Colonic mucosa (tissue), 4 donors: ENCODE data around the gene MAML2. TPM values are rescaled to one million over a fixed set of nuclear protein-coding genes. Genes with fewer than 3 reads are reported as not detected.

ENCODE experiments used
- DNase-seq: peaks from one replicate; pipeline ENCODE4 v3.0.0-alpha.2; 2020
- H3K27ac ChIP-seq: fragments of 200-600 bp; one replicate; pipeline ENCODE4 v1.8.0; 2021
- H3K27me3 ChIP-seq: fragments of 200-600 bp; one replicate; pipeline ENCODE4 v1.8.0; 2021
- H3K36me3 ChIP-seq: fragments of 200-600 bp; one replicate; pipeline ENCODE4 v1.8.0; 2021
- H3K4me1 ChIP-seq: fragments of 200-600 bp; one replicate; pipeline ENCODE4 v1.8.0; 2021; ENCODE audit warnings: mild to moderate bottlenecking
- H3K4me3 ChIP-seq: fragments of 200-600 bp; one replicate; pipeline ENCODE4 v1.8.0; 2021
- H3K9ac ChIP-seq, 2 donors: one replicate each; pipeline ENCODE4 v1.7.0; 2013; ENCODE audit warnings: control low read depth in 2 of 2, low read depth in 2 of 2, low read length in 2 of 2
- H3K9me3 ChIP-seq: fragments of 200-600 bp; one replicate; pipeline ENCODE4 v1.8.0; 2021
- intact Hi-C: fragments of 100-400 bp; cut with DNase I; formaldehyde crosslinking; loops from one replicate; pipeline ENCODE4 v1.14.1; 2022
- total RNA-seq, 2 donors: library from RNA; stranded (reverse); fragmentation: NEBNext Ultra II Directional in 1 of 2; extraction: Animal tissue kit (Norgen Biotek cat#: 25700) in 1 of 2; gene quantifications; one replicate each; pipeline ENCODE4 v1.2.1, GENCODE V29; 2021
- TF ChIP-seq, protein P1 (sequence below): fragments of 200-600 bp; IDR thresholded peaks from one replicate; pipeline ENCODE4 v1.8.0; 2022; ENCODE audit warnings: antibody characterized with exemption, mild to moderate bottlenecking
- donor health status: healthy.
- donor health status: DM: no; HTN: no; CAD: no.
- donor health status: DM: no; HTN: no; CAD: no.

Gene MAML2
- total RNA-seq, 2 donors from 2014 or later, result 10.4 to 11.0 TPM

DNA sequence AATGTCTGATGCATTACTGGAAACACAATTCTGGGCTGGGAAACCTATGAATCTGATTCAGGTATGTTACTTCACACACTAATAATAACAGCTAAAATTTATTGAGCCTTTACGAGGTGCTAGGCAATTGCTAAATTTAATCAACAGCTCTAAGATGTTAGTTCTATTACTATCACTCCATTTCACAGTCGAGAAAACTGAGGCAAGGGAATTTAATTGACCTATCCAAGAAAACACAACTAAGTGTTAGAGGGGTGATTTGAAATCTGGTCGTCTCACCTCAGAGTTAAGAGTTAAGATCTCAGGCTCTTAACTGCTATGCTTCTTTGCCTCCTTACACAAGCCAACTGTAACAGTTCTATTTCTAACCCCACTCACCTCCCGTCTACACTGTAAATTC is 8.8 kb downstream of the MAML2 start:
- intact Hi-C loops, result loop anchor here (10.0 kb wide), 1 partner anchor 1099 kb away; the partner anchor contains the start of gene SESN3
- H3K4me1 ChIP-seq, result peaks cover 15% of the 10 kb centered on the region

DNA sequence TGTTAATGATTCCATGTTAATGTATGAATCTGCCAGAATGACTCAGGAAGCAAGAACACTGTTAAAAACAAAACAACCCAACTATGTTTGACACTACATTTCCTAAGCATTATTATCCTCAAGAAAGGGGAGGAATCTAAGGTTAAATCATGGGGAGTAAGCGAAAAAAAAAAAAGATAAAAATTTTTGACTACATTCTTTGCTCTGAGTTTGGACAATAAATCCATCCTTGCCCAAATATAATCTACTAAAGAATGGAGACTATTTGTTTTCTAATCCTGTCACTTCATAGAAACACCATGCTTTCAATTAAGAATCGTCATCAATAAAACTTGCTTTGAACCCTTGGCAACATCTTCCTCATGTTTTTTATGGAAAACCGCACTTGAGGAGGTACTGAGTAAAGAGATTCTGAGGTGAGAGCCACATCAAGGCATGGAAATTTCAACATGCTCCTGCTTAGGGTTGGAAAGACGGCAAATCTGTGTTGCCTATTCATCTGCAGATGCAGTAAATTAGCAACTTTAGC is 9.7 kb downstream of the MAML2 start:
- no peak for DNase-seq
- intact Hi-C loops, result loop anchor here (10.0 kb wide), 1 partner anchor 1098 kb away; the partner anchor contains the start of gene SESN3
- H3K36me3 ChIP-seq, result no peaks in the 10 kb centered on the region
- no peaks in the 10 kb centered on the region for H3K9me3 ChIP-seq
- TF ChIP-seq, protein P1, sequence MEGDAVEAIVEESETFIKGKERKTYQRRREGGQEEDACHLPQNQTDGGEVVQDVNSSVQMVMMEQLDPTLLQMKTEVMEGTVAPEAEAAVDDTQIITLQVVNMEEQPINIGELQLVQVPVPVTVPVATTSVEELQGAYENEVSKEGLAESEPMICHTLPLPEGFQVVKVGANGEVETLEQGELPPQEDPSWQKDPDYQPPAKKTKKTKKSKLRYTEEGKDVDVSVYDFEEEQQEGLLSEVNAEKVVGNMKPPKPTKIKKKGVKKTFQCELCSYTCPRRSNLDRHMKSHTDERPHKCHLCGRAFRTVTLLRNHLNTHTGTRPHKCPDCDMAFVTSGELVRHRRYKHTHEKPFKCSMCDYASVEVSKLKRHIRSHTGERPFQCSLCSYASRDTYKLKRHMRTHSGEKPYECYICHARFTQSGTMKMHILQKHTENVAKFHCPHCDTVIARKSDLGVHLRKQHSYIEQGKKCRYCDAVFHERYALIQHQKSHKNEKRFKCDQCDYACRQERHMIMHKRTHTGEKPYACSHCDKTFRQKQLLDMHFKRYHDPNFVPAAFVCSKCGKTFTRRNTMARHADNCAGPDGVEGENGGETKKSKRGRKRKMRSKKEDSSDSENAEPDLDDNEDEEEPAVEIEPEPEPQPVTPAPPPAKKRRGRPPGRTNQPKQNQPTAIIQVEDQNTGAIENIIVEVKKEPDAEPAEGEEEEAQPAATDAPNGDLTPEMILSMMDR, result no peak
- H3K4me3 ChIP-seq, result no peak overlapping the region
- H3K9ac ChIP-seq, result no peak overlapping the region
- H3K4me1 ChIP-seq, result peaks cover 5% of the 10 kb centered on the region
- peak overlapping the region; percentile 48 for H3K27ac ChIP-seq
- H3K27me3 ChIP-seq, result no peaks in the 10 kb centered on the region

More for the DNA sequence above, 8.8 kb downstream of the MAML2 start:
- no peaks in the 10 kb centered on the region for H3K9me3 ChIP-seq
- H3K9ac ChIP-seq, result no peak overlapping the region
- TF ChIP-seq, protein P1, result no peak
- H3K4me3 ChIP-seq, result no peak overlapping the region
- DNase-seq, result no peak
- H3K27ac ChIP-seq, result no peak overlapping the region
- no peaks in the 10 kb centered on the region for H3K27me3 ChIP-seq
- H3K36me3 ChIP-seq, result no peaks in the 10 kb centered on the region

DNA sequence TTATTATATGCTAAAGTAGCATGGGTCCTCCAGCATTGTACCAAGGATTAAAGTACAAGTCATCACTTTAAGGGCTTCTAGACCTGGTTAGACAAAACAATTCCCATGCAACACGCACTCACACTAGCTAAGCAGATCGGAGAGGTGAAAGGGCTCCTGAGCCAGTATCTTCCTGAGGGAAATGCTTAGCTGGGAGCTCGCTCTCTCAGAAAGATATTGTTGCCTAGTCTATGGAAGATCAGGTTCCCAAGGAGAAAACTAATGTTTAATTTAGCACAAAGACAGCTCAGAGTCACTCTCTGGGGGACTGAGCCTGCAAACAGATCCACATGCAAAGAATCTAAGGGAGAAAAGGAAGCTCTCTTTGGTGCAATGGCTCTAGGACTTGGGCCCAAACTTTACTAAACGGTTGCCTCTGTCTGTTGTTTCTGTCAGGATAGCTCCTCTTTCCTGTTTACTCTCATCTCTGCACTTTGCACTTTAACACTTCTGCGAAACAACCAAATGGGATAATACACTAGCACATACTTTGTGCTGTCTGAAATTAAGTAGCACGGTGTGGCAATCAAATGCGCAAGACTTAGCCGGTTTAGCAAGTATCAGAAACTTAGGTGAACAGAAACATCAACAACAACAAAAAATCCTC is 10.7 kb downstream of the MAML2 start:
- TF ChIP-seq, protein P1, result no peak
- intact Hi-C loops, result loop anchor here (10.0 kb wide), 1 partner anchor 1097 kb away; the partner anchor contains the start of gene SESN3

DNA sequence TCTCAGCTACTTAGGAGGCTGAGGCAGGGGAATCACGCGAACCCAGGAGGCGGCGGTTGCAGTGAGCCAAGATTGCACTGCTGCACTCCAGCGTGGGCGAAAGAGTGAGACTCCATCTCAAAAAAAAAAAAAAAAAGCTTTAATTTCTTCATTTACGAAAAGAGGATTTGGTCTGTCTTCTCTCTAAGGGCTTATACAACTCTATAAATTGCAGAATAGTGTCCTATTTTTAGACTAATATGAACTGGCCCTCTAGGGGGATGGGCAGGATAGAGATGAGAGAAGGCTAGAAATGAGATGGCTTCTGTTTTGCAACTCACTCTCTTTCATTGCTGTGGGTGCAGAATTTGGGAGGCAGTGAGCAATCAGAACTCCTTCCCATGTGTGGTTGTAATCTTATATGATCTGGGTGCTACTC is 11.3 kb downstream of the MAML2 start:
- H3K4me3 ChIP-seq, result no peak overlapping the region
- no peak overlapping the region for H3K9ac ChIP-seq
- TF ChIP-seq, protein P1, result no peak
- H3K36me3 ChIP-seq, result no peaks in the 10 kb centered on the region
- no peaks in the 10 kb centered on the region for H3K27me3 ChIP-seq
- H3K4me1 ChIP-seq, result no peaks in the 10 kb centered on the region
- no peaks in the 10 kb centered on the region for H3K9me3 ChIP-seq
- H3K27ac ChIP-seq, result peak overlapping the region; percentile 48
- intact Hi-C loops, result loop anchor here (10.0 kb wide), 1 partner anchor 1097 kb away; the partner anchor contains the start of gene SESN3
- DNase-seq, result no peak

More for the DNA sequence above, 10.7 kb downstream of the MAML2 start:
- H3K27ac ChIP-seq, result peak overlapping the region; percentile 48
- H3K27me3 ChIP-seq, result no peaks in the 10 kb centered on the region
- H3K4me3 ChIP-seq, result no peak overlapping the region
- no peak for DNase-seq
- H3K9ac ChIP-seq, result peak overlapping the region in 1 of 2 donors; percentile 60
- no peaks in the 10 kb centered on the region for H3K36me3 ChIP-seq
- H3K9me3 ChIP-seq, result no peaks in the 10 kb centered on the region
- H3K4me1 ChIP-seq, result no peaks in the 10 kb centered on the region

DNA sequence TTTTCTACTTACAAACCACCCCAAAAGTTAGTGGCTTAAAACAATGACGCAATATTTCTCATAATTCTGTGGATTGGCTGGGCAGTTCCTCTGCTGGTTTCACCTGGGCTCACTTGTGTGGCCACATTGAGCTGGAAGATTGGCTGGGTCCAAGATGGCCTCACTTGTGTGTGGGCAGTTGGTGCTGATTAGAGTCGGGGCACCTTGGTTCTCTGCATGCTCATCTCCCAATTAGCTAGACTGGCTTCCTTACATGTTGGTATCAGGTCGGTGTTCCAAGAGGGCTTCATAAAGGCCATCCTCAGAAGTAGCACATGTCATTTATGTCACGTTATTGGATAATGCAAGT is 12.5 kb downstream of the MAML2 start:
- H3K4me3 ChIP-seq, result no peak overlapping the region
- no peak overlapping the region for H3K9ac ChIP-seq
- H3K36me3 ChIP-seq, result no peaks in the 10 kb centered on the region
- H3K9me3 ChIP-seq, result no peaks in the 10 kb centered on the region
- intact Hi-C loops, result loop anchor here (10.0 kb wide), 1 partner anchor 1096 kb away; the partner anchor contains the start of gene SESN3
- H3K27ac ChIP-seq, result no peak overlapping the region
- no peaks in the 10 kb centered on the region for H3K4me1 ChIP-seq
- no peaks in the 10 kb centered on the region for H3K27me3 ChIP-seq
- no peak for DNase-seq
- TF ChIP-seq, protein P1, result no peak
